HG03135 (cell line): ENCODE results near the gene ZNF764.
A peak's percentile ranks its signal among the peaks of the same experiment; 100 is the strongest.
"Not testable (repeated sequence)": the region's sequence is repeated elsewhere in the genome, so short reads cannot be mapped to it uniquely, and the experiment has no call there.

Source experiments
- ATAC-seq: cut with Tn5 transposase; IDR thresholded peaks from one replicate; pipeline ENCODE4 v1.9.1; 2021; ENCODE audit warnings: mild to moderate bottlenecking, moderate library complexity; ENCODE audit not compliant: unreplicated experiment

Gene ZNF764

GRCh38 chr16:30557957-30558788 lies at the start of gene ZNF764:
Gene ZNF764, minus strand, starts transcription at chr16:30558374. Its CDS starts 192 bp downstream, at chr16:30558182.
- peak; percentile 91 for ATAC-seq

GRCh38 chr16:30606004-30606403 lies 47.8 kb upstream of the ZNF764 start:
- ATAC-seq = no peak

GRCh38 chr16:30605158-30605557 lies 47.0 kb upstream of the ZNF764 start:
- no peak for ATAC-seq

DNA sequence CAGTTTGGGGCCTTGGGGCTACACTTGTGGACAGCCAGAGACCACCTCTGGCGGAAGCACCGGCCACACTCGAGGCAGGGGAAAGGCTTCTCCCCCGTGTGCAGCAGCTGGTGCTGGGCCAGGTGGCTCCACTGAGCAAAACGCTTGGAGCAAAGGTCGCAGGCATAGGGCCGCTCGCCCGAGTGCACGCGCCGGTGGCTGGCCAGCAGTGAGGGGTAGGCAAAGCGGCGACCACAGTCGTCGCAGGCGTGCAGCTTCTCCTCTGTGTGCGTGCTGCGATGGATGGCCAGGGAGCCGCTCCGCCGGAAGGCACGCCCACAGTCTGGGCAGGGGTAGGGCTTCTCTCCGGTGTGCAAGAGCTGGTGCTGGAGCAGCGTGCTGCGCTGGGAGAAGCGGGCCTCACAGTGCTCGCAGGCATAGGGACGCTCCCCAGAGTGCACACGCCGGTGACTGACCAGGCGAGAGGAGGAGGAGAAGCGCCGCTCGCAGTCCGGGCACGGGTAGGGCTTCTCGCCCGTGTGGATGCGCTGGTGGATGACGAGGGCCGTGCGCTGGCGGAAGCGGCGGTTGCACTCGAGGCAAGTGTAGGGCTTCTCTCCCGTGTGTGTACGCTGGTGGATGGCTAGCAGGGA lies 46.3 kb upstream of the ZNF764 start:
- no peak for ATAC-seq

DNA sequence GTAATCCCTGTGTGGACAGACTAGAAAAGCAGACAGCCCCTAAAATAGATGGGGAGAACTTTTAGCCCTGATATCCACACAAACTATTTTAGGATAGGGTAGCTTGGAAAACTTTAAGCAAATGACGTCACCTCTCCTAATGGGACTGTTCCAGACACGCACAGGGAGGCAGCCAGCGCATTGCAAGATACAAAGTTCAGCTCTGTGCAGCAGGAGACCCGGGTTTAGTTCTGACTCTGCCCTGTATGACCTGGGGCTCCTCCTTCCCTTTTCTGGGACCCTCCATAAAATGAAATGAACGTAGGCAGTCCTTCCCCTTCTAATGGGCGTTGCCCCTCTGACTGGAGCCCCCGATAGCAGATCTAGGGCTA lies 45.8 kb upstream of the ZNF764 start:
- ATAC-seq = no peak

- no peak for ATAC-seq
These were observed 44.6 kb upstream of the ZNF764 start for GRCh38 chr16:30602616-30603277.

DNA sequence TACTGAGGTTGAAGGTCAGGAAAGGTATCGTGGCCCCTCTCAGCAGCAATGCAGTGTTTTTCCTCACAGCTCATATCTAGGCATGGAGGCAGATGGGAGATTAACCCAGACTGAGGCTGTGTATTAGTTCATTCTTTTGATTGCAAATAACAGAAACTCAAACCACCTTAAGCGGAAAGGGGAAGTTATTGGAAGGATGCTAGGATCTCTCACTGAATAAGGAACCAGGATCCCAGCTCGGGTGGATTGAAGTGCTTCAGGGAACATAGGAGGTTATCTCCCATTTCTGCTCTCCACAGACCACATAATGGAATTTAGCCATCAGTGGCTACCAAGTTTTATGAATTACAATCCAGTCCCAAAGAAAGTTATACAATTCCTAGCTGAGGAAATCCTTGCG lies 43.8 kb upstream of the ZNF764 start:
- ATAC-seq = no peak

DNA sequence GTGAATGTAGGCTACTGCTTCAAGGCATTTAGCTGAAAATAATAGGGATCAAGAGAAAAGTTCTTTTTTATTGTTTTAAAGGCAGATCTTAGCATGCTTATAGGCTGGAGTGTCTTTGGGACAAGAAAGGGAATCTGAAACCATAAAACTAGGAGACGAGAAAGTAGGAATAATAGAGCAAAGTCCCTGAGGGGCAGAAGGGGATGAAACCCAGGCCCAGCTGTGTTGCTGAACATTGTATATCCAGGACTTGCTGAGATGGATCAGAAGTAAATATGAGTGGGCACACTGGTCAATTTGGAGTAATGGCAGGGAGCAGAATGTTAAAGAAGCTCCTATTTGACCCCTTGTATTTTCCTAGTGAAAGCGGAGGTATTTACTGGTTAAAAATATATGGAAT lies 42.8 kb upstream of the ZNF764 start:
- ATAC-seq = no peak

- ATAC-seq = no peak
These were observed 42.0 kb upstream of the ZNF764 start for GRCh38 chr16:30600215-30600614.

GRCh38 chr16:30592871-30593270 lies 34.7 kb upstream of the ZNF764 start:
- no peak for ATAC-seq

DNA sequence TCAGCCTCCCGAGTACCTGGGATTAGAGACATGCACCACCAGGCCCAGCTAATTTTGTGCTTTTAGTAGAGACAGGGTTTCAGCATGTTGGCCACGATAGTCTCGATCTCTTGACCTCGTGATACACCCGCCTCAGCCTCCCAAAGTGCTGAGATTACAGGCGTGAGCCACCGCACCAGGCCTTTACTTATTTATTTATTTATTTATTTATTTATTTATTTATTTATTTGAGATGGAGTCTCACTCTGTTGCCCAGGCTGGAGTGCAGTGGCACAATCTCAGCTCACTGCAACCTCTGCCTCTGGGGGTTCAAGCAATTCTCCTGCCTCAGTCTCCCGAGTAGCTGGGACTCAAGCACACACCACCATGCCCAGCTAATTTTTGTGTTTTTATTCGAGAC lies 32.7 kb upstream of the ZNF764 start:
- ATAC-seq = not testable (repeated sequence)

GRCh38 chr16:30589582-30589981 lies 31.4 kb upstream of the ZNF764 start:
- not testable (repeated sequence) for ATAC-seq

- no peak for ATAC-seq
These were observed 30.5 kb upstream of the ZNF764 start for GRCh38 chr16:30588651-30589050.

GRCh38 chr16:30585400-30586191 lies 27.4 kb upstream of the ZNF764 start, which contains the start of gene ZNF785:
Gene ZNF785, minus strand, starts transcription at chr16:30585697. Its CDS starts 86 bp downstream, at chr16:30585611.
- peak; percentile 91 for ATAC-seq

GRCh38 chr16:30585022-30585399 lies 26.8 kb upstream of the ZNF764 start:
- peak; percentile 30 for ATAC-seq

GRCh38 chr16:30582611-30583340 lies 24.6 kb upstream of the ZNF764 start:
- no peak for ATAC-seq

GRCh38 chr16:30581457-30581856 lies 23.3 kb upstream of the ZNF764 start:
- no peak for ATAC-seq

DNA sequence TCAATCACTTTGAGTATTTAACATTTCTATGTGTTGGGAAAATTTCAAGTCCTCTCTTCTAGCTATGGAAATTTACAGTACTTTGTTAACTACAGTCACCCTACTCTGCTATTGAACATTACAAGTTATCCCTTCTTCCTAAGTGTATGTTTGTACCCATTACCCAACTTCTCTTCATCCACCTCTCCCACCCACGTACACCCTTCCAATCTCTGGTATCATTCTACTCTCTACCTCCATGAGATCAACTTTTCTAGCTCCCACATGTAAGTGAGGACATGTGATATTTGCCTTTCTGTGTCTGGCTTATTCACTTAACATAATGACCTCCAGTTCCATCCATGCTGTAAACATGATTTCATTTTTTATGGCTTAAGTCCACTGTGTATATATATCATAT lies 16.5 kb upstream of the ZNF764 start:
- ATAC-seq = no peak

DNA sequence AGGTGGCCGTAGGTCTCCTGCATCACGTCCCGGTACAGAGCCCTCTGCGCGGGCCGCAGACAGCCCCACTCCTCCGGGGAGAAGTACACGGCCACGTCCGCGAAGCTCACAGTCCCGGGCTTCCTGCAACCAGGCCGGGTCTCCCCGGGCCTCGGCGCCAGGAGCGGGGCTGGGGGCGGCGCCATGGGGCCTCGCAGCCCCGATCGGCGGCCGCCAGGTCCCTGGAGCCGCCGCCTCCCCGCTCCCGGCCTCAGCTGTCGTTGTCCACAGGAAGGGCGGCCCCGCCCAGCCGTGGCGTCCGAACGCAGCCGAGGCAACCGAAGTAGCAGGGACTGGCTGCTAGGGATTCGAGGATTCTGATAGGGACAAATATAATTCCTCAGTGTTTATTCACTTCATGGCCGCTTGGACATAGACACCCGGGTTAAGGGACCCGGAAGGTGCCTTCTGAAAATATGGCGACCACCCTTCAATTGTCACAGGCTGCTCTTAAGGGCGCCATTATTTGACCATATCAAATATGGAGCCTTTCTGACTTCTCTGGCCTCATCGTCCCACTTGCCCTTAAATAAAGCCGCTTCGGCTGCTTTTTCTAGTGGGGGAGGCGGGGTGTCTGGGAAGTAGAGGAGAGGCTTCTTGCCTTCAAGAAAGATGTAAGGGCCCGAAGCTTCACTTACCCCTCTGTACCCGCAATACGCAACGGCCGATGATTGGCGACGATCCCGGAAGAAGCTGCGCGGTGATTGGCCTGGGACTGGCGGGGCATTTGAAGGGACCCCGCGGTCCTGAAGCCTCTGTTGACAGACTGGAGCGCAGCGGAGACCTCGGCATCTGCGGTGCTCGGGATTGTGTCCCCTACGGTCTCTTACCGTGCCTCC lies 13.5 kb upstream of the ZNF764 start, which contains the start of gene ZNF688:
Gene ZNF688, minus strand, starts transcription at position 270 of the 878 bp plus-strand sequence. Its CDS starts 85 bp downstream, at position 185.
- ATAC-seq = peak; percentile 62
